HepG2 (cell line): ENCODE data around the gene SLC1A6.

Experiments
- ATF1 ChIP-seq: IDR thresholded peaks from 2 replicates; pipeline ENCODE4 v1.6.1; 2016; ENCODE audit warnings: mild to moderate bottlenecking, control low read depth
- CEBPB ChIP-seq: IDR thresholded peaks from 2 replicates; pipeline ENCODE4 v1.6.1; 2011; ENCODE audit warnings: low read depth, low read length, improper control_type of control experiment, borderline replicate concordance
- MLX ChIP-seq: IDR thresholded peaks from 2 replicates; pipeline ENCODE4 v1.6.1; 2016
- ZBTB1 ChIP-seq: sonication (generic); formaldehyde crosslinking; IDR thresholded peaks from 2 replicates; pipeline ENCODE4 v1.4.0; 2020; ENCODE audit warnings: missing genetic modification reagents, borderline replicate concordance
- ZBTB39 ChIP-seq: sonication (generic); formaldehyde crosslinking; IDR thresholded peaks from 2 replicates; pipeline ENCODE4 v1.5.0; 2020; ENCODE audit warnings: missing genetic modification reagents
- ZNF766 ChIP-seq: sonication (generic); formaldehyde crosslinking; IDR thresholded peaks from 2 replicates; pipeline ENCODE4 v1.5.0; 2020; ENCODE audit warnings: missing genetic modification reagents, borderline replicate concordance
- TF ChIP-seq, protein P1 (sequence below): sonication (generic); formaldehyde crosslinking; IDR thresholded peaks from 2 replicates; pipeline ENCODE4 v1.5.0; 2020; ENCODE audit warnings: mild to moderate bottlenecking, missing genetic modification reagents, borderline replicate concordance
- TF ChIP-seq, protein P2 (sequence below): sonication (generic); formaldehyde crosslinking; IDR thresholded peaks from 2 replicates; pipeline ENCODE4 v1.4.0; 2020; ENCODE audit warnings: low read depth, mild to moderate bottlenecking, missing genetic modification reagents

GRCh38 chr19:14978161-14978776, 1.4 kb downstream of the SLC1A6 start:
- TF ChIP-seq CEBPB (no peak), ZBTB1 (no peak), ZNF766 (CRISPR knock-in tag) (no peak), MLX (no peak), ZBTB39 (CRISPR knock-in tag) (no peak), ATF1 (CRISPR knock-in tag) (no peak)
- TF ChIP-seq, protein P1, sequence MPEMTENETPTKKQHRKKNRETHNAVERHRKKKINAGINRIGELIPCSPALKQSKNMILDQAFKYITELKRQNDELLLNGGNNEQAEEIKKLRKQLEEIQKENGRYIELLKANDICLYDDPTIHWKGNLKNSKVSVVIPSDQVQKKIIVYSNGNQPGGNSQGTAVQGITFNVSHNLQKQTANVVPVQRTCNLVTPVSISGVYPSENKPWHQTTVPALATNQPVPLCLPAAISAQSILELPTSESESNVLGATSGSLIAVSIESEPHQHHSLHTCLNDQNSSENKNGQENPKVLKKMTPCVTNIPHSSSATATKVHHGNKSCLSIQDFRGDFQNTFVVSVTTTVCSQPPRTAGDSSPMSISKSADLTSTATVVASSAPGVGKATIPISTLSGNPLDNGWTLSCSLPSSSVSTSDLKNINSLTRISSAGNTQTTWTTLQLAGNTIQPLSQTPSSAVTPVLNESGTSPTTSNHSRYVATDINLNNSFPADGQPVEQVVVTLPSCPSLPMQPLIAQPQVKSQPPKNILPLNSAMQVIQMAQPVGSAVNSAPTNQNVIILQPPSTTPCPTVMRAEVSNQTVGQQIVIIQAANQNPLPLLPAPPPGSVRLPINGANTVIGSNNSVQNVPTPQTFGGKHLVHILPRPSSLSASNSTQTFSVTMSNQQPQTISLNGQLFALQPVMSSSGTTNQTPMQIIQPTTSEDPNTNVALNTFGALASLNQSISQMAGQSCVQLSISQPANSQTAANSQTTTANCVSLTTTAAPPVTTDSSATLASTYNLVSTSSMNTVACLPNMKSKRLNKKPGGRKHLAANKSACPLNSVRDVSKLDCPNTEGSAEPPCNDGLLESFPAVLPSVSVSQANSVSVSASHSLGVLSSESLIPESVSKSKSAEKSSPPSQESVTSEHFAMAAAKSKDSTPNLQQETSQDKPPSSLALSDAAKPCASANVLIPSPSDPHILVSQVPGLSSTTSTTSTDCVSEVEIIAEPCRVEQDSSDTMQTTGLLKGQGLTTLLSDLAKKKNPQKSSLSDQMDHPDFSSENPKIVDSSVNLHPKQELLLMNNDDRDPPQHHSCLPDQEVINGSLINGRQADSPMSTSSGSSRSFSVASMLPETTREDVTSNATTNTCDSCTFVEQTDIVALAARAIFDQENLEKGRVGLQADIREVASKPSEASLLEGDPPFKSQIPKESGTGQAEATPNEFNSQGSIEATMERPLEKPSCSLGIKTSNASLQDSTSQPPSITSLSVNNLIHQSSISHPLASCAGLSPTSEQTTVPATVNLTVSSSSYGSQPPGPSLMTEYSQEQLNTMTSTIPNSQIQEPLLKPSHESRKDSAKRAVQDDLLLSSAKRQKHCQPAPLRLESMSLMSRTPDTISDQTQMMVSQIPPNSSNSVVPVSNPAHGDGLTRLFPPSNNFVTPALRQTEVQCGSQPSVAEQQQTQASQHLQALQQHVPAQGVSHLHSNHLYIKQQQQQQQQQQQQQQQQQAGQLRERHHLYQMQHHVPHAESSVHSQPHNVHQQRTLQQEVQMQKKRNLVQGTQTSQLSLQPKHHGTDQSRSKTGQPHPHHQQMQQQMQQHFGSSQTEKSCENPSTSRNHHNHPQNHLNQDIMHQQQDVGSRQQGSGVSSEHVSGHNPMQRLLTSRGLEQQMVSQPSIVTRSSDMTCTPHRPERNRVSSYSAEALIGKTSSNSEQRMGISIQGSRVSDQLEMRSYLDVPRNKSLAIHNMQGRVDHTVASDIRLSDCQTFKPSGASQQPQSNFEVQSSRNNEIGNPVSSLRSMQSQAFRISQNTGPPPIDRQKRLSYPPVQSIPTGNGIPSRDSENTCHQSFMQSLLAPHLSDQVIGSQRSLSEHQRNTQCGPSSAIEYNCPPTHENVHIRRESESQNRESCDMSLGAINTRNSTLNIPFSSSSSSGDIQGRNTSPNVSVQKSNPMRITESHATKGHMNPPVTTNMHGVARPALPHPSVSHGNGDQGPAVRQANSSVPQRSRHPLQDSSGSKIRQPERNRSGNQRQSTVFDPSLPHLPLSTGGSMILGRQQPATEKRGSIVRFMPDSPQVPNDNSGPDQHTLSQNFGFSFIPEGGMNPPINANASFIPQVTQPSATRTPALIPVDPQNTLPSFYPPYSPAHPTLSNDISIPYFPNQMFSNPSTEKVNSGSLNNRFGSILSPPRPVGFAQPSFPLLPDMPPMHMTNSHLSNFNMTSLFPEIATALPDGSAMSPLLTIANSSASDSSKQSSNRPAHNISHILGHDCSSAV = no peak
- TF ChIP-seq, protein P2, sequence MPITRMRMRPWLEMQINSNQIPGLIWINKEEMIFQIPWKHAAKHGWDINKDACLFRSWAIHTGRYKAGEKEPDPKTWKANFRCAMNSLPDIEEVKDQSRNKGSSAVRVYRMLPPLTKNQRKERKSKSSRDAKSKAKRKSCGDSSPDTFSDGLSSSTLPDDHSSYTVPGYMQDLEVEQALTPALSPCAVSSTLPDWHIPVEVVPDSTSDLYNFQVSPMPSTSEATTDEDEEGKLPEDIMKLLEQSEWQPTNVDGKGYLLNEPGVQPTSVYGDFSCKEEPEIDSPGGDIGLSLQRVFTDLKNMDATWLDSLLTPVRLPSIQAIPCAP (CRISPR knock-in tag) = no peak
